Stimulated activated CD8-positive, alpha-beta memory T cell treated with anti-CD3 and anti-CD28 coated beads, Interleukin-7, amount 100 ng/mL, for 48 hours (primary cell): ENCODE data around the gene ERAP2.

Experiments
- DNase-seq, 2 donors: peaks; one replicate each; pipeline ENCODE4 v3.0.0-alpha.2; 2020; ENCODE audit warnings: low read depth in 1 of 2; ENCODE audit errors: extremely low read depth in 1 of 2

Gene ERAP2

GRCh38 chr5:96961053-96961452, 84.8 kb downstream of the ERAP2 start:
- DNase-seq, result no peak

- DNase-seq, result no peak
Observed at GRCh38 chr5:96962540-96962991, 86.3 kb downstream of the ERAP2 start.

GRCh38 chr5:96963267-96963666, 87.0 kb downstream of the ERAP2 start:
- peak in 1 of 2 donors; percentile 19 for DNase-seq

- DNase-seq, result no peak
Observed at GRCh38 chr5:96966801-96967200, 90.5 kb downstream of the ERAP2 start.

- DNase-seq, result no peak
Observed at GRCh38 chr5:96967400-96967799, 91.1 kb downstream of the ERAP2 start.

GRCh38 chr5:96968074-96968473, 91.8 kb downstream of the ERAP2 start:
- no peak for DNase-seq

GRCh38 chr5:96968614-96969013, 92.3 kb downstream of the ERAP2 start:
- no peak for DNase-seq
